Measurements from ENCODE around the gene ZNF655.
A peak's percentile ranks its signal among the peaks of the same experiment; 100 is the strongest.

Gene ZNF655, protein sequence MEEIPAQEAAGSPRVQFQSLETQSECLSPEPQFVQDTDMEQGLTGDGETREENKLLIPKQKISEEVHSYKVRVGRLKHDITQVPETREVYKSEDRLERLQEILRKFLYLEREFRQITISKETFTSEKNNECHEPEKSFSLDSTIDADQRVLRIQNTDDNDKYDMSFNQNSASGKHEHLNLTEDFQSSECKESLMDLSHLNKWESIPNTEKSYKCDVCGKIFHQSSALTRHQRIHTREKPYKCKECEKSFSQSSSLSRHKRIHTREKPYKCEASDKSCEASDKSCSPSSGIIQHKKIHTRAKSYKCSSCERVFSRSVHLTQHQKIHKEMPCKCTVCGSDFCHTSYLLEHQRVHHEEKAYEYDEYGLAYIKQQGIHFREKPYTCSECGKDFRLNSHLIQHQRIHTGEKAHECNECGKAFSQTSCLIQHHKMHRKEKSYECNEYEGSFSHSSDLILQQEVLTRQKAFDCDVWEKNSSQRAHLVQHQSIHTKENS

DNA sequence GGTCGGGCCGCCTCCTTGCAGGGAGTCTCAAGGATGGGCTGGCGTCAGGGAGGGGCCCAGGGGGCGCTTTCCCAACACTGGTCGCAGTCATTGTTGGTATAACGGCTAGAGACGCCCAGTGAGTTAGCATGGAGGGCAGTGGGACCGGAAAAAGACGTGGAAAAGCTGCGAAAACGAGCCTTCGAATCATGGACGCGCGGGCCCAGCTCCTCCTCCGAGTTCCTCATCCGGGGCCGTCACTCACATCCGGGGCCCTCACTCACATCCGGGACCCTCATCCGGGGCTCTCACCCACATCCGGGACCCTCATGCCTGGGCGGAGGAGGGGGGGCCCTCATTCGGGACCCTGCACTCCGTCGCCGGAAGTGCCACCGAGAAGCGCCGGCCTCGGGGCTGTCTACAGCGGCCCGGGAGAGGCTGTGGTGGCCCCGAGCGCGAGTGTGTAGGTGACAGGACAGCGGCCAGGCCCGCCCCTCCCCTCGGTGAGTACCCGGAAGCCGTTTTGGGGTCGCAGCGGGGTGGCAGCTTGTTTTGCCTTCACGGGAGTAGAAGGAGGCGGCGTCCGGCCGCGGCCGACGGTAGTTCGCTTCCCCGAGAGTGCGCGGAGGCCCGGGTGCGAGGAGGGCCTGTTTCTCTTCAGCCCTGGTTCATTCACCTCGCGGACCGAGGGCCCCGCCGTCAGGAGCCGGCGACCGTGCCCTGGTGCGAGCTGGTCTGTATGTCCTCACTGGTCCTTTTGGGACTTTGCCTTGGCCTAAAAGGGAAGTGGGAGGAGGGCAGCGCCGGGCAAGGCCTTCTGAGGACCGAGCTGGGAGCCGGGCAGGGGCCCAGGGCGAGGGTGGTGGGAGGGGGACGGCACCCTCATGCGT is at the start of gene ZNF655:
Gene ZNF655 (plus strand): TSS at position 337 of the 869 bp plus-strand sequence. CDS start 1,918 bp downstream, outside the sequence.
- DNase-seq (ENCODE audit: low read depth) = peak; percentile 82
- peak within 1 kb of the TSS; percentile 94 for H3K4me3 ChIP-seq (replicated peaks; ENCODE audit: low read depth, low read length)
- TF ChIP-seq, protein P1, sequence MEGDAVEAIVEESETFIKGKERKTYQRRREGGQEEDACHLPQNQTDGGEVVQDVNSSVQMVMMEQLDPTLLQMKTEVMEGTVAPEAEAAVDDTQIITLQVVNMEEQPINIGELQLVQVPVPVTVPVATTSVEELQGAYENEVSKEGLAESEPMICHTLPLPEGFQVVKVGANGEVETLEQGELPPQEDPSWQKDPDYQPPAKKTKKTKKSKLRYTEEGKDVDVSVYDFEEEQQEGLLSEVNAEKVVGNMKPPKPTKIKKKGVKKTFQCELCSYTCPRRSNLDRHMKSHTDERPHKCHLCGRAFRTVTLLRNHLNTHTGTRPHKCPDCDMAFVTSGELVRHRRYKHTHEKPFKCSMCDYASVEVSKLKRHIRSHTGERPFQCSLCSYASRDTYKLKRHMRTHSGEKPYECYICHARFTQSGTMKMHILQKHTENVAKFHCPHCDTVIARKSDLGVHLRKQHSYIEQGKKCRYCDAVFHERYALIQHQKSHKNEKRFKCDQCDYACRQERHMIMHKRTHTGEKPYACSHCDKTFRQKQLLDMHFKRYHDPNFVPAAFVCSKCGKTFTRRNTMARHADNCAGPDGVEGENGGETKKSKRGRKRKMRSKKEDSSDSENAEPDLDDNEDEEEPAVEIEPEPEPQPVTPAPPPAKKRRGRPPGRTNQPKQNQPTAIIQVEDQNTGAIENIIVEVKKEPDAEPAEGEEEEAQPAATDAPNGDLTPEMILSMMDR (IDR thresholded peaks at IDR 0.05; ENCODE audit: low read length, missing control alignments) = no peak

DNA sequence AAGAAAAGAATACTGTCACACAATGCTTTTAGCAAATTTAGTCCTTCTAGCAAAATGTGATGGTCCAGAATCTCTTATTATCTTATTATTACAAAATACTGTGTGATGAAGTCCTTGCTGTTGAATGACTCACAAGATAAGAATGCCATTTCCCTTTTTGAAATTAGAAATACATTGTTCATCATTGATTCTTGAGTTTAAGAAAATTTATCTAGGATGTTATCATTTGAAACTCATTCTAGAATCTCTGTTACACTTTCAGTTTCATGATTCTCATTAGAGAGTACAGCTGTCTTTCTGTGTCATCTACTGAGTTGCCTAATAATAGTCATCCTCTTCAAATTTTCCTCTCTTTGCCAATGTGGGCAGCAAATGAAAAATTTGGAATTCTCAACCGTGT is 44.4 kb upstream of the ZNF655 start:
- DNase-seq (ENCODE audit: low read depth) = peak; percentile 59
- no peak overlapping the region for H3K4me3 ChIP-seq (replicated peaks; ENCODE audit: low read depth, low read length)
- TF ChIP-seq, protein P1 (IDR thresholded peaks at IDR 0.05; ENCODE audit: low read length, missing control alignments) = no peak

DNA sequence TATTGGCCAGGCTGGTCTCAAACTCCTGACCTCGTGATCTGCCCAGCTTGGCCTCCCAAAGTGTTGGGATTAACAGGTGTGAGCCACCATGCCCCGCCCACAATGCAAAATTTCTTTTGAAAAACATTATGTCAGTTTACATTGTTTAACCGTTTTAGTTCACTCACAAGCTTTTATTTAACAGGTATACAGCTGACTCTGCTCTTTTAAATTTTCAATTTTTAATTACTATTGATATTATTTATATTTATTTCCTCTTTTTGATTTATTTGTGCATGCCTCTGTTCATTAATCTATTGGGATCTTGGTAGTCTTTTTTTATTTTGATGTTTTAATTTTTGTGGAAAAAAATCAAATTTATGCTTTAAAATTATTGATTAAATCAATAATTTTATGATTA is 37.0 kb upstream of the ZNF655 start:
- DNase-seq (ENCODE audit: low read depth) = no peak
- no peak overlapping the region for H3K4me3 ChIP-seq (replicated peaks; ENCODE audit: low read depth, low read length)
- TF ChIP-seq, protein P1 (IDR thresholded peaks at IDR 0.05; ENCODE audit: low read length, missing control alignments) = no peak

DNA sequence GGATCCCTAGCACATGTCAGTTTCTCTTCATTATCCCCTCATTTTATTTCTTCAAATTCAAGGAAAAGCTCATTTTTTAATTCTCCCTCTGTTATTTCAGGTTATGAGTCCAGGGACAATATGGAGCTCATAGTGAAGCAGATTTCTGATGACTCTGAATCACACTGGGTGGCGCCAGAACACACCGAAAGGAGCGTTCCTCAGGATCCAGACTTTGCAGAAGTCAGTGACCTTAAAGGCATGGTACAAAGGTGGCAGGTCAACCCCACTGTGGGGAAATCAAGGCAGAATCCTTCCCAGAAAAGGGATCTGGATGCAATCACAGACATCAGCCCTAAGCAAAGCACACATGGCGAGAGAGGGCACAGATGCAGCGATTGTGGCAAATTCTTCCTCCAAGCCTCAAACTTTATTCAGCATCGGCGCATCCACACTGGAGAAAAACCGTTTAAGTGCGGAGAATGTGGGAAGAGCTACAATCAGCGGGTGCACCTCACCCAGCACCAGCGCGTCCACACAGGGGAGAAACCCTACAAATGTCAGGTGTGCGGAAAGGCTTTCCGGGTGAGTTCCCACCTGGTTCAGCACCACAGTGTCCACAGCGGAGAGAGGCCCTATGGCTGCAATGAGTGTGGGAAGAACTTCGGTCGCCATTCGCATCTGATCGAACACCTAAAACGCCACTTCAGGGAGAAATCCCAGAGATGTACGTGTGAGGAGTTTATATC is 32.6 kb upstream of the ZNF655 start:
- TF ChIP-seq, protein P1 (IDR thresholded peaks at IDR 0.05; ENCODE audit: low read length, missing control alignments) = peak; percentile 8
- DNase-seq (ENCODE audit: low read depth) = peak; percentile 11
- H3K4me3 ChIP-seq (replicated peaks; ENCODE audit: low read depth, low read length) = no peak overlapping the region

DNA sequence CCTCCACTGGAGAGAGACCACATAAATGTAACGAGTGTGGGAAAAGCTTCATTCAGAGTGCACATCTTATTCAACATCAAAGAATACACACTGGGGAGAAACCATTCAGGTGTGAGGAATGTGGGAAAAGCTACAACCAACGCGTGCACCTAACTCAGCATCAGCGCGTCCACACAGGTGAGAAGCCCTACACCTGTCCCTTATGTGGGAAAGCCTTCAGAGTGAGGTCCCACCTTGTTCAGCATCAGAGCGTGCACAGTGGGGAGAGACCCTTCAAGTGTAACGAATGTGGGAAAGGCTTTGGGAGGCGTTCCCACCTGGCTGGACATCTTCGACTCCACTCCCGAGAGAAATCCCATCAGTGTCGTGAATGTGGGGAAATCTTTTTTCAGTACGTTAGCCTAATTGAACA is 27.1 kb upstream of the ZNF655 start:
- peak; percentile 7 for DNase-seq (ENCODE audit: low read depth)
- TF ChIP-seq, protein P1 (IDR thresholded peaks at IDR 0.05; ENCODE audit: low read length, missing control alignments) = no peak
- H3K4me3 ChIP-seq (replicated peaks; ENCODE audit: low read depth, low read length) = no peak overlapping the region

DNA sequence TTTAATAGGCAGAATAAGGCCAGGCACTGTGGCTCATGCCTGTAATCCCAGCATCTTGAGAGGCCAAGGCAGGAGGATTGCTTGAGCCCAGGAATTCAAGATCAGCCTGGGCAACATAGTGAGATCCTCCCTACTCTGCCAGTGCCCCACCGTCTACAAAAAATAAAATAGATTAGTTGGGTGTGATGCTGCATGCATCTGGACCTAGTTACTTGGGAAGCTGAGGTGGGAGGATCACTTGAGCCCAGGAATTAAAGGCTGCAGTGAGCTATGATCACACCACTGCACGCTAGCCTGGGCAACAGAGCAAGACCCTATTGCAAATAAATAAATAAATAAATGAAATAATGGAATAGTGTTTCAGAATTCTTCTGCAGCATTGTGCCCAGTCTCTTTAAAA is 22.8 kb upstream of the ZNF655 start:
- no peak for DNase-seq (ENCODE audit: low read depth)
- no peak overlapping the region for H3K4me3 ChIP-seq (replicated peaks; ENCODE audit: low read depth, low read length)
- TF ChIP-seq, protein P1 (IDR thresholded peaks at IDR 0.05; ENCODE audit: low read length, missing control alignments) = no peak
